Kidney capillary endothelial cell (primary cell): Measurements from ENCODE around the gene TEAD1.
A peak's percentile ranks its signal among the peaks of the same experiment; 100 is the strongest.

Source experiments
- DNase-seq: peaks from one replicate; pipeline ENCODE4 v3.0.0-alpha.2; 2018; ENCODE audit warnings: low spot score

TEAD1 gene

DNA sequence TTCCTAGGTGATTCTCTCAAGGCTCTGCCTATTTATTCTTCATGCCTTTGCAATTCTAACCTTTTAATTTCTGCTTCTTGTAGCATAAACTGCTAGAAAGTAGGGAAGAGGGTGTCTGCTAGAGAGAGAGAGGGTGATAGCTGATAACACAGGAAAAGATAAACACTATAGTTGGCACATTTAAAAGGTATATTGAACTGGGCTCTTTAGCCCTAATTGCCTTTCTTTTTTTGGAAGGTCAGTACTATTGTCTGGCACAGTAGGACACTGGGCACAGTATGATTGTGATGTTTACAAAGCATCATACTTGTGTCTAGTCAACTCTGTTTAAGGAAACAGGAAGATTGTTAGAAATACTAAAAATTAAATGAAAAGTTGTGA is 33.3 kb downstream of the TEAD1 start:
- DNase-seq: no peak

DNA sequence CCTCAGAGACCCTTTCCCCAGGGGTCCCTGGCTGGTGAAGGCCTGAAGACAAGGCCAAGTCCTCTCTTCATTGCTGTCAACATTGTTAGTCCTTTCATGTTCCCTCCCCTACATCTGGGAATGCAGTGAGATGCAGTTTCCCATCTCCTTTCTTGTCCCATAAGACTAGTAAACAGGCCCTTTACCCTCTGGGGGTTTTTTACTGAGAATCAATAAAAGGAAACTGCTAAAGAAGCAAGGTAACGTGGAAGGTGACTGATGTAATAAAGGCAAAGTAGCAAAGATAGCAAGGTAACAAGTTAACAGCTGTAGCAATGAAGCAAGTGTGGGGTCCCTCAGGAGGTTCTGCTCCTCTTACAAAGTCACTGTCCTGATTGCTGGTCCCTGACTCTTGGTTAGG is 37.3 kb downstream of the TEAD1 start:
- DNase-seq: no peak

DNA sequence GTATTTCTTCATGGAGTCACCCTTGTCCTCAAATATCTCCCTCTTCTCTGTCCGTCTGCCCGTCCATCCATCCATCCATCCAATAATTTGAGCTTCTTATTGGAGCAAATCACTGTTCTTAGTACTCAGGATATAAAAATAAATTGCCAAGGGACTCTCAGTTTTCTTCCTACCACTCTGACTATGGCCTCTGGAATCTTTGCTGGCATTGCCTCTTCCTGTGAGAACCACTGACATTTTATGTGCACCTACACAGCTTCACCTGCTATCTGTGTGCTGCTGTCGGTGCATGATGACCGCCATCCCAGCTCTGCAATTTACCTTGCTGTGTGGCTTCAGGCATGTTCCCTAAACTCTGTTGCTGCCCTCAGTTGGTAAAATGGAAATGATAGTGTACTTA is 37.9 kb downstream of the TEAD1 start:
- DNase-seq: no peak

DNA sequence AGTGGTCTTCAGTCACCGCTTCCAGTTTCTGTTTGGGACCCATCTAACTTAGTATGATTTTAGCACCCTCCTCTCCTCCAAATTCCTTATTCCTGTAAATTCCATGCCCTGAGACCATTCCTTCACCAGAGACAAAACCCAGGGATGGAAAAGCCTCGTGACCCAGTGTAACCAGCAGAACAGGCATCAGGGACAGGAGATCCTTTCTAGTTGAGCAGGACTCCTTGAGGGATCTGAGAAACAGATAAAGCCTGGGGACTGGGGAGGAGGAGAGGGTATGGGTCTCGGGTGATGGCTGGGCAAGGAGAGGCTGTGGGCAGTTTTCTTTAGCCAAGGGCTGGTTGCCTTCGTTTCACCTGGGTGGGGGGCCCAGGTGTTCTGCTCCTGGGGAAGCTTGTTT is 40.9 kb downstream of the TEAD1 start:
- no peak for DNase-seq

DNA sequence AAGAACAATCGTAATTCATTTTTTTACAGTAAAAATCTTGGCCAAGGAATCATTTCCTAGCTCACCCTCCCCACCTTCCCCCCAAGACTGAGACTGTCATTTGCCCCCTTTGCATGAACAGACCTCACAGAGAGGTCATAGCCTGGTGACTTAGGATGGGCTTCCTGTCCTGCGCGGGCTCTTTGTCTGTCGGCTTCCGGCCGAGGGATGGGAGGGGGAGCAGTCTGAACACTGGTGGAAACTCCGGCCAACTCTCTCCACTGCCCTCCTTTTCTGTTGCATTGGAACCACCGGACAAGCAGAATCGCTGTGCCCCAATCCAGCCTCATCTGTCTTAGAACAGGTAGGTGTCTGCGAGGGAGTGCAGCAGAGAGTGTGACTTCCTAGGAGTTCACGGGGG is 41.7 kb downstream of the TEAD1 start:
- peak; percentile 65 for DNase-seq

DNA sequence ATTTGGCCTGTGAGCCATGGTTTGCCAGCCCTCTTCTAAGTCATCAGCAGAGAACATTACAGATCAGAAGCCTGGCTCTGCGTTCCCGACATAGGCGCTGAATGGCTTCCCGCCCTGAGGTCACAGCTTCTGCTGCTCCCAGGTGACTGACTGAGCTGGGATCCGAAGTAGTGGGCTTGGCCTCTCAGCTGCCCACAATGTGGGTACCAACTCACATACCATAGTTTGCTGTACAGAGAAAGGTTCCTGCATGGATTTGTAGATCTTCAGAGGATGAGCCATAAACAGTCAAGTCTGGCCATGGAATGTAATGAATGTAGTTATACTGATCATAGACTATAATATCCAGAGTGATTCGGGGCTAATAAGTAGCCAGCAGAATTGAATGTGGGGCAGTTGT is 42.6 kb downstream of the TEAD1 start:
- no peak for DNase-seq

DNA sequence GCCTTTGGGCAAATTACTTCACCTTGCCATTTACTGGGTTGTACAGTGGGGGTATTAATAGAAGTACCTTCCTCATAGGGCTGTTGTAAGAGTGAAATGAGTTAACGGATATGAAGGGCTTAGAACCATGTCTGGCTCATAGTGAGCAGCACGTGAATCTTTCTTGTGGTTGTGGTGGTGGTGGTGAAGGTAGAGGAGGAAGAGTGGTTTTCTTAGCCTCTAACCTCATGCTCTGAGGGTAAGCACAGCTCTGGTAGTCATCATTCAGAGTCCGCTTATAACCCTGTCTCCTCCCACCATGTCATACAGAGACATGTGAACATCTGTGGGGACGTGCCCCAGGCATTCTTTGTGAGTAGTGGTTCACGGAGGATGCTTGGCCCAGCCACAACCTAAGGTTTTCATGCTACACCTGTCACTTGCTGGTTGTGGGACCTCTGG is 43.6 kb downstream of the TEAD1 start:
- no peak for DNase-seq

DNA sequence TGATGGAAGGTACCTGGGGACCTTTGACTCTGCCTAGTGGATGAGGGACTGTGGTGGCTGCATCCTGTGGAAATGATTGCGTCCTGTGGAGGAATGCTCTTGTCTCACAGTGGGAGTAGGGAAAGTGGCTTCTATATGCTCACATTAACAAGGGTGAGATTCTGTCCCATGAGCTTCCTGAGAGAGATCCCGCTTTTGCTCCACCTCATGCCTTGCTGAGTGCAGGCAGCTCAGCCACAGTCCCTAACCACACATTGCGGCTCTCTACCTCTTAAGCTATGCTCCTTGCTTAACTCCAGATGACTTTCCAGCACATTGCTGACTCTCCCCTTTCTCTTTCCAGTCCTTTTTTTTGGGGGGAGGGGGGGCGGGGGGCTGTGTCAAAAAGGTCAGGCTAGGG is 45.0 kb downstream of the TEAD1 start:
- no peak for DNase-seq

DNA sequence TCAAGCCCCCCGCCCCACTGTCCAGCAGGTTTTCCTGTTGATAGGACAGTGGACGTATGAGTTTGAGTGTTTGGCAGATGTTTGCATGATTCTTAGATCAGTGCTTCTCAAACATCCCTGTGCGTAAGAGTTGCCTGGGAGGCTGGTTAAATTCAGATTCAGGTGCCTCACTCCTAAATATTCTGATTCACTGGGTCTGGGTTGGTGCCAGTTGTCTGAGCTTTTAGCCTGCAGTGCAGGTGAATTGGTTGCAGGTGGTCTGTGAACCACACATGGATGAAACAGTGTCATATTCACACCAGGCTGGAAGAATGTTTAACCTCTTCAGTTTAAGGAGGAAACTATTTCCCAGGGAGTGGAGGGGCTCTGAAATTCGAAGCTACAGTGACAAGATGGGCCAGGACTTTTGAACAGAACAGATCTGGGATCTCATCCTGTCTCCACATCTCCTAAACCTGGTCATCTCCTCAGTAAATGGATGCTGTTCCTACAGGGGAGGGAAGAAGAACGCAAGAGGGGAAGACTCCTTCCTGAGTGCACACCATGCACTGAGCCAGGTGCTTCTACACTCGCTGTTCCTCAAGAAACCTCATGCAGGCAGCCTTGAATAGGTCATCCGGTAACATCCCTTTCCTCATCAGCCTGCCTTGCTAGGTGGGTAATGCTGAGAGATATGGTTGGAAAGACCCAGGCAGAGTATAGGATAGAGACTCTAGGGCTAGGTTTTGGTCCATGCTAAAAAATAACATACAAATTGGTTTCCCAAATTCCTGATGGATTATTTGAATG is 47.8 kb downstream of the TEAD1 start:
- no peak for DNase-seq

DNA sequence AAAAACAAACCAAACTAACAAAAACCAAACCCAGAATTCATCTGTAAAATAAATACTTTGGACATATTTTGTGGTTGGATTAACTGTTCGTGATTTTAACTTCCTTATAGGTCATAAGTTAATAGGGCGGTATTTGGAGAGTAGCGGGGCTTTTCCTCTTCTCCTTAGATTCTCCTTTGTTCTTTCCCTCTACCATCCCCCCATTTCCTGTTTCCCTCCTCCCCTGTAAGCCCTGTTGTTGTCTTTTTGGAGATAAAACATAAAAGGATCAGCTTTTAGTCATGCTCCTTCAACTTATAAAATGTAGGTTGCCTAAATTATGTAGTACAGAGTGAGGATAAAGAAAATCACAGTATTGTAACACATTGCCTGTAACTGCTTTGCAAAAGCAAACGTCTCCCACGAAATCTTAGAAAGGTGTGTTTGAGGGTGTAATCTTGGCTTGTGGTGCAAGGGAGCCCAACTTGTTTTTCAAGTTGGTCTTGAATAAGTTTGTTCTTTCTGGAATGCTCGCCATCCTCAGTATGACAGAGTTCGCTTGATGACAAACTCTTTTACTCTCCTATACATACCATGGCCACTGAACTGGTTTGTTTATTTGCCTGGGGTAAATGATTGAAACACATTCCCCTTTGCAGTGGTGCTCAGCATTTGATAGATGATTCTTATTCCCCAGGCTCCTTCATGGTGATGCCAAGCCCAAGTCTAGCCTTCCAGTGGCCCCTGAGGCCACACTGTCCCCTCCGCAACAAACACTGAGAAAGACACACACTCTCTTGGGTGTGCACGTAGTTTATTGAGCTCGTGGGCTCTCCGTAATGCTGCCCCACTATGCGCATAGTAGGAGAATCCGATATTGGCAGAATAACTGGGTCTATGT is 49.4 kb downstream of the TEAD1 start:
- DNase-seq: no peak

DNA sequence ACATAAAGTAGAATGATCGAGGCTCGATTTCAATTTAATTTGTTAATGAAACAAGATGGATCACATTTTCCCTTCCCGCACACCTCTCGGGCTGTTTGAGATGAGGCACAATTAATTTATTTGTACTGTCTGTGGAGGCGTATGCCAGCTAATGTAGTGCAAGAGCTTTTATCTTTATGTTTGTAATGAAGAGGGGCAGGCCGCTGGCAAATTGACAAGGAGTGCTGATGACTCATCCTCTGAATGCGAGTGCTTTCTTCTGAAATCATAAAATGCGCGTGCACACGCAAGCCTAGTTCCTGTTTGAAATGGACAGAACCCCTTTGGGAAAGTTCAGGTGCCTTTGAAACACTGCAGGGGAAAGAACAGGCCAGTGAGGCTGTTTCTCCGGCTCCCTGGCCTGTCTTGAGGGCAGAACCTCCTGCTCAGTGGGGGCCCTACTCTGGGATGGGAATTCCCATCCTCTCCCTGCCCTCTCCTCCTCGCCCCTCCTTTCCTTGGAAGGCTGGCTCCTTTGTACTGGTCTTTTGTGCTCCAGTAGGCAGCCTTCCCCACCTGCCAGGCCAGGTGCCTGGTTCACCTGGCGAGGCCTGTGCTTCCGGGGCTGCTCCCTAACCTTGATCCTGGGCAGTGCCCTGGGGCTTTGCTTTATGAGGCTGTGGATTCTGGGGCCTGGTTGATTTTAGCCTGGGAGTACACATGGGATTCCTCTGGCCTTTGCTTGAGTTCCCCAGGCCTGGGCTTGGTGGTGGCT is 50.3 kb downstream of the TEAD1 start:
- DNase-seq: peak; percentile 86

DNA sequence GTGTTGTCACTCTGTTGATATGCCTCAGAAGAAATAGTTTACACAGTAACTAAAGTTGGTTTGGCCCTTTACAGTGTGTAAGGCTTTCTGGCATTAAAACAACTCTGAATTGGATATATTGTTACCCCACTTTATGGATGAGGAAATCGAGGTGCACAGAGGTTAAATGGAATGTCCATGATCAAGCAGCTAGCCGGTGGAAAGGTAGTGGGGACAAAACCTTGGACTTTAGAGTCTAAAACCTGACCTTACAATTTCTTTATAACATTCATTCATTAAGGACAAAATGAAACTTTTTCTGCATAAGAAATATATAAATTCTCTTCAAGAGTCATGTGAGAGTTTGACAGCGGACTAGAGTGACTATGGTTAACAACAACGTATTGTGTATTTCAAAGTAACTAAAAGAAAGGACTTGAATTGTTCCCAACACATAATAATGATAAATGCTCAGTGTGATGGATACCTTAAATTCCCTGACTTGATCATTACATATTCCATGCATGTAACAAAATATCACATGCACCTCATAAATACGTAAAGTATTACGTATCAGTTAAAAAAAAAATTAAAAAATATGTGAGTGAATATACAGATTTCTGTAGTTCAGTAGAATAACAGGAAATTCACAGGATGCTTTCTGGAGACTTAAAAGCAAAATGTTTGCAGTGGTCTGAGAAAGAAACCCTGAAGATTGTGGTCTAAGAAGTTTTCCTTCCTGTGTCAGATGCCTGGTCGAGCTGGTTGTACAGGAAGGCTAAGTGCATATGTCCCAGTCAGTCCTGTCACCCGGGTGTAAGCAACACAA is 51.0 kb downstream of the TEAD1 start:
- DNase-seq: peak; percentile 42

DNA sequence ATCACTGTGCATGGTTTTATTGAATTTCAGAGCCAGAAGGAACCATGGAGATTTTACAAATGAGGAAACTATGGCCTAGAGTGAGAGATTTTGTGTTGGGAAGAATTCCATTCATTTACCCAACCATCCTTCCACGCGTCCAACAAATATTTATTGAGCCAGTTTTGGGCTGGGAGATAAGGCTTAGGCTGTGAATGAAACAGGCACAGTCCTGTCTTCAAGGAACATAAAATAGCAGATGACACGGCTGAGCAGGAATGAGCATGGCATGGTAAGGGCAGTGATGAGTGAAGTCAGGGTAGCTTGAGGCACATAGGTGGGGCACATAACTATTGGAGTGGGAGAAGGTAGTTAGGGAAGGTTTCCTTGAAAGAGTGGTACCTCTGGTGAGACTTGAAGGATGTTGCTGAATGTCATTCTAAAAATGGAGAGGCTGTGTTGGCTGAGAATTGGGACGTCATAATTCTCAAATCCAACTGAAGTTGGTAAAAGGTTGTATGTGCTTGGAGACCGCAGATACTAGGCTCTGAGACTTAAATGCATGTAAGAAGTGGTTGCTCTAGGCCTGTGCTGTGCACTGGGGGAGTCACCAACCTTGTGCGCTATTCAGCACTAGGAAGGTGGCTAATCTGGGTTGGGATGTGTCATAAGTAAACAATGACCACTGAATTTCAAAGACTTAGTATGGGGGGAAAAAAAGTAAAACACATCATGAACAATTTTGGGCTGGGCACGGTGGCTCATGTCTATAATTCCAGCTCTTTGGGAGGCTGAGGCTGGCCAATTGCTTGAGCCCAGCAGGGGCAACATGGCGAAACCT is 51.9 kb downstream of the TEAD1 start:
- DNase-seq: peak; percentile 64

DNA sequence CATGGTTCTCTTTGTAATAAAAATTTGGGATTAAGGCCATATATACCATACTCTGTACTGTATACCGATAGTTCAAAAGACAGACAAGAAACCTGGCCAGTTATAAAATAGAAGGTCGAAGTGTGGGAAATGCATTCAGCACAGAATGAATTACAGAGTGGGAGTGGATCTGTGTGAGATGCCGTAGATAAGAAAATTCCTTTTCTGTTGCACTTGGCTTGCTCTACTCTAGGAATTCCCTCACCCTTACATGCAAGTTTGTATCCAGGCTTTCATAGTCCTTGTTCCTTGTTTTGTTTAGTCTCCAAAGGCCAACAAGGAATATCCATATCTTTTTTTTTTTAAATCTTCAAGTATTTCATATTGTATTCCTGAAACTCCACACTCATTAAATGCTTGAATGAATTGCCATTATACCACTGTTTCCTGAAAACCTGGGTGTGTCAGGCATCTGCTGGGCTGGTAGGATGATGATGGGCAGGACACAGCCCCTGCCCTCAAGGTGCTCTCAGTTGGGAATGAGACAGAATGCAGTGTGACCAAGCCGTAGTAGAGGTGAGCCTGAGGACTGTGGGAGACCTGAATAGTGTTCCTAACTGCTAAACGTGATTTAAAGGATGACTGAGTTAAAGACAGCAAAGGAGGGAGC is 53.5 kb downstream of the TEAD1 start:
- no peak for DNase-seq

DNA sequence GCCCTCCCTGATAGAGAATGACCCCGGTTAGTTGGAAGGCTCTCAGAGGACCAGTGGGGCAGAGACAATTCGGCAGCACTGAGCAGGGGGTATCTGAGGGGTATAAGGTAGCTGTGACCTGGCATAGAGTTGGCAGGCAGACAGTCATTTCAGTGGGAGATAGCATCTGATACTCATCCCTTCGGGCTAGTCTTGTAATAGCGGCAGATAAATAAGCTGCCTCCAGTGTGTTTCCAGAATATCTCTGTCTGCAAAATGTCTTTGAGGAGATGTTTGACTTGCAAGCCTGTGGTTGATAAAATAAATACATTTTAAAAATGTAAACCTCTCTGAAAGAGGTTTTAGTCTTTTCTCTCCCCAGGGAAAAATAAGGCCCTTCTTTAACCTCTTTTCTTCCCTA is 54.2 kb downstream of the TEAD1 start:
- DNase-seq: no peak

DNA sequence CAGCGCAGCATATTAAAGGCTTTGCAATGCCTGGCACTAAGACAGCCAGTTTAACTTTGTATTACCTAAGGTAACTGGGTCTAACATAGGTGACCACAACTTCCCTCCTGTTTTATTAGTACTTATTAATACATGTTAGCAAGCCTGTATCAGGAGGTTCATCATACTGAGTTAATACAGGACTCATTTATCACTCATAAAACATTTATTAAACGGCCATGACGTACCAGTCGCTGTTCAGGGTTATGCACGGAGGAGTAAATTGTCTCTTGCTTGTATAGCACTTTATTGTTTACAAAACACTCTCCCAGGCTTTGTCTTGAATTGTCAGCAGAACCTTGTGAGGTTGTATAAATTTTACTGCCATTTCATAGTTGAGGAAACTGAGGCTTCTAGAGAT is 55.7 kb downstream of the TEAD1 start:
- DNase-seq: no peak

DNA sequence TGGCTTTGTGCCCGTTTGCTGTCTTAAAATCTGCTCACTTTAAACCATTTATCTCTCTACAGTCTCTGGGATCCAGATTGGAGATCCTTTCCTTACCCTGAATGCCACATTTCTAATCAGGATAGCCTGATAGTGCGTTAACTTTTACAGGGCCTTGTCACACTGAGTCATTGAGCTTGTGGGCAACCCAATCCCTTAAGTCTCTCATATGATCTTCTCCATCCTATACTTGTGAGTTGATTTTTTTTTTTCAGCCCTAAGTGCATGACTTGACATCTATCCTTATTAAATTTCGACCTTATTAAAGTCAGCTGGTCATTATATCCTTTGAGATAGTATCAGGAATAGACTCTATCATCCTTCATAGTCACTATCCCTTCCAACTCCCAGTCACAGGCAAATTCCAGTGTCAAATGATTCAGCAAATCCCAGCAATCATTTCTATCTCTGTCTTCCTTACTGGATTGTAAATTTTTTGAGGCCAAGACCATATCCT is 57.7 kb downstream of the TEAD1 start:
- DNase-seq: no peak

DNA sequence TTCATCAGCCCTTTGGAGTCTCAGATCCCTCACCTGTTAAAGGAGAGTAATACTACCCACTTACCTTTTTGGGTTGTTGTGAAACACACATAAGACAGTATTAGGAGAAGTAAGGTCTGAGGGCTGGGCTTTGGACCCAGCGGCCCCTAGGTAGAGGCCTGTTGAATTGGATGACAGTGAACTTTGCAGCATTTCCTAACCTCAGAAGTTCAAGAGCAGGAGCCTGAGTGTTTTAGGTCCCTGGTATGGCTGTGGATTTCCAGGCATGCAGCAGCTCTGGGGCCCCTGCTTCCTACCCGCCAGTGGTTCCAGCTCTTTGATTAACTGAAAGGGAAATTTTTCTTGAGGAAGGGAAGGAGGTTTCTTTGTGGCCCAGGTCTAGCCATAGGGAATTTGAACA is 58.9 kb downstream of the TEAD1 start:
- DNase-seq: no peak

DNA sequence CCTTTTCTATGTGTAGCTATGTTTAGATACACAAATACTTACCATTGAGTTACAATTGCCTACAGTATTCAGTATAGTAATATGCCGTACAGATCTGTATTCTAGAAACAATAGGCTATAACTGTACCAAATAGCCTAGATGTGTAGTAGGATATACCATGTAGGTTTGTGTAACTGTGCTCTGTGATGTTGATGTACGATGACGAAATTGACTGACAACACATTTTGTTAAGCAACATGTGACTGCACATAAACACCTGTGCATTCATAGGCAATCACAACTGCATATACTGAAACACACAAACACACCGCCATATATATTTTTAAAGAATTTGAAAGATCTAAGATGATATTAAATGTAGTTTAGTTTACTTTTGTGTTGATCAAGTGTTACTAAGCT is 60.4 kb downstream of the TEAD1 start:
- no peak for DNase-seq

DNA sequence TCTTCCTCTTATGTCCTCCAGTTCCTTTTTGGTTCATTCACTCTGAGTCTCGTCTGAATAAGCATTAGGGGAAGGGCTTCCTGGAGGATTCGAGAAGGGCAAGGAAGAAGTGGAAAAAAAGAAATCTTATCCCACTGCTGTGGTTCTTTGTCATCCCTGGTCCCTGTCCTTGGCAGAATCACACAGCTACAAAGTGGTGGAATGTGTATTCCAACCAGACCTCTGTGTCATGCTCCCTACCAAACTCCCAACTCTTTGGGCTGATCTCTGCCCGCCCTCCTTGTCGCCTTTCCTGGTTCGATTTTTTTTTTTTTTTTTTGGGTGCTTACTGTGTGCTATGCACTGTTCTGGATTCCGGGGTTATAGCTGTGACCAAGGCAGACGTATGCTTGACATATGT is 61.0 kb downstream of the TEAD1 start:
- no peak for DNase-seq
